Stimulated activated CD8-positive, alpha-beta memory T cell treated with anti-CD3 and anti-CD28 coated beads, Interleukin-2, amount 100 ng/mL, for 1 hour (primary cell): Measurements from ENCODE around the gene HPCAL1.

Experiments
- DNase-seq, 2 donors: peaks; one replicate each; pipeline ENCODE4 v3.0.0-alpha.2; 2020; ENCODE audit warnings: low read depth in 2 of 2

Gene HPCAL1

DNA sequence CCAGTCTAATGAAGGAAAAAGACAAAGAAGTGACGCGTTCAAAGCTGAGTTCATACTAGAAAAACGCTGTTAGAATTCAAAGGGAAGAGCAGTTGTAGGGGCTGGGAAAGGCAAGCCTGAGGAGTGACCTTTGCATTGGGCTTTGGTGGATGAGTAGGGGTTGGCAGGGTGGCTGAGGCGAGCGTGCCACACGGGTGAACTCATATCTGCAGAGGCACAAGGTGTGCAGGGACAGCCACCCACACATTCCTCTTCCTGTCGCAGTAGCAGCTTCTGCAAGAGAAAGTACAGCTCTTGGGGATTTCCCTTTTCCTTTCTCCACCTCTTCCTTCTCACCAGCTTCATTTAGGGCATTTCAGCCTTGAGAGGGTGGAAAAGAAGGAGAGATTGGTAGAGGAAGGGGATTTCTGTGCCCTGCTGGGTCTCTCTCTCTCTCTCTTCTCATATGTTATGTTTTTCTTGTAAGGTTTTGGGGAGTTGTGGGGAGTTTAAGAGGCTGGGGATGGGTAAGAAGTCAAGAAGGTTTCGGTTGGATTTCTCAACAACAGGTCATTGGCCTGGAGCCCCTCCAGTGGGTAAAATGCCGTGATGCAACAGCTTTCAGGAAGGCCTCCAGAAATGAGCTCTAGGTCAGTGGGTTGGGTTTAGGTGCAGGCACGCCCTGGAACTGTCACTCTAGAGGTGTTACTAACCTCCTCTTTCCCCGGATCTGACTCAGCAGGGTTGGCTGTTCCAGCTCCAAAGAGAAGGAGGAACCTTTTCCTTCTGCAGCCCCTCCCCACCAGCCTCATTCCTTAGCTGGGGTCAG is 105.3 kb downstream of the HPCAL1 start:
- peak; percentile 29 to 30 for DNase-seq

DNA sequence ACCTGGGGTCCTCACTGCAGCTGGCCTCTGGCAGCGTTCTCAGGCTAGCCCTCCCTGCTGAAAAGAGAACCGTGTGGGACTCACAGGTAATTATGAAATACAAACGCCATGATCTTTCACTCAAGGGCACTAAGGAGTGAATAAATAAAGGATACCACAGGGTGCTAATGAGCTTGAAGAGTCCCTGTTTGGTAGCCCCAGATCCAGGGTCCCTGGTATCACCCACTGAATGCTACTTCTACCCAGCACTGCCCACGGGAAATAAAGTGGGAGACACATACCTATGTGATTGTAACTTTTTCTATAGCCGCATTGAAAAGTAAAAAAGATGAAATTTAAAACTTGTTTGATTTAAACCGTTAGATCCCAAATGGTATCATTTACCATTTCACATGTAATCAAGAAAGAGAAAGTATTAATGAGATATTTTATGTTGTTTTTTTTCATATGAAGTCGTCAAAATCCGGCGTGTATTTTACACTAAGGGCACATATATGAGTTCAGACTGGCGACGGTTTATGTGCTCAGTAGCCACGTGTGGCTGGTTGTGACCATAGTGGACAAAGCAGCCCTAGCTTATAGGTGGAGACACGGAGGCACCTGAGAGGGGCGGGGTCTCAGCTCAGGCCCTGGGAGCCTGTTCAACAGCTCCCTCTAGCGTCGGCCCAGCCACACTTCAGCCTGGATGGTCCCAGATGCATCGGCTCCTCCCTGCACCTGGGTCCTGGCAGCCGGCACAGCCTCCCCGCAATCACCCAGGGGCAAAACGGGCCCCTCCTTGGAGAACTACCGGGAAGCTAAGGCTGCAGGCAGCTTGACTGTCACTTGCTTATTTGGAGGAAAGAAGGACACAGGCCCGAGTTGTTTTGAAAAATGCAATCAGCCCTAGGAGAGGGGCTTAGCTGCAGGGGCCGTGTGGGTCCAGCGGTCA is 106.2 kb downstream of the HPCAL1 start:
- DNase-seq, result peak; percentile 55 to 67

DNA sequence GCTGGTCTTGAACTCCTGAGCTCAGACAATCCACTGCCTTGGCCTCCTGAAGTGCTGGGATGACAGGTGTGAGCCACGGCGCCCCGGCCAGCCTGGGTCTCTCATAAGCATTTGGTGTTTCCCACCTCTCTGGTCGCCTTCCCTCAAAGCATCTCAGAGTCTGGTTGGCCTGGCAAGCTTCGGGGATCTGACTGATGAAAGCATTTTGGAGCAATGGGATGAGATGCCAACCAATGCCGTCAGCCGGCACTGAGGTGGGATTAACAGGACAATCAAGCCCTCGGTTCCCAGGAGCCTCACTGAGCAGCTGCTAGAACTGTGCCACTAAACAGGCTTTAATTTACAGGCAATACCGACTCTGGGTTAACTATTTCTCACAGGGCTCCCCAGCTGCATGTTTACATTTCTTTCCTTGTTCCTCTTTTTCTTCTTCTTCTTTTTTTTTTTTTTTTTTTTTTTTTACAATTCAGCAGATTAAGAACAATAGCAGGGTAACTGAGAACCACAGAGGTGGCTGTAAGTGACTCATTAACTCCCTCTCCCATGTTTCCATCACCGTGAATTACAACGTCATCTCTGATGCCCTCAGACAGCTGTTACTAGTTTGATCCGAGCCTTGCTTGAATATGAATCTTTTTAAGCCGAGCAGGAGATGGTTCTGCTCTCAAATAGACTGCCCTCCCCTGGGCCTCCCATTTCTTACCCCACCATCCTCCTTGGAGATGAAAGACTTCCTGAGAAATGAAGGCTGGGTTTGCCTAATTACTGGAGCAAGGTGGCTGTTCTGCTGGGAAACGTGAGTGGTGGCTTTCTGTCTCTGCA is 107.5 kb downstream of the HPCAL1 start:
- DNase-seq, result no peak

DNA sequence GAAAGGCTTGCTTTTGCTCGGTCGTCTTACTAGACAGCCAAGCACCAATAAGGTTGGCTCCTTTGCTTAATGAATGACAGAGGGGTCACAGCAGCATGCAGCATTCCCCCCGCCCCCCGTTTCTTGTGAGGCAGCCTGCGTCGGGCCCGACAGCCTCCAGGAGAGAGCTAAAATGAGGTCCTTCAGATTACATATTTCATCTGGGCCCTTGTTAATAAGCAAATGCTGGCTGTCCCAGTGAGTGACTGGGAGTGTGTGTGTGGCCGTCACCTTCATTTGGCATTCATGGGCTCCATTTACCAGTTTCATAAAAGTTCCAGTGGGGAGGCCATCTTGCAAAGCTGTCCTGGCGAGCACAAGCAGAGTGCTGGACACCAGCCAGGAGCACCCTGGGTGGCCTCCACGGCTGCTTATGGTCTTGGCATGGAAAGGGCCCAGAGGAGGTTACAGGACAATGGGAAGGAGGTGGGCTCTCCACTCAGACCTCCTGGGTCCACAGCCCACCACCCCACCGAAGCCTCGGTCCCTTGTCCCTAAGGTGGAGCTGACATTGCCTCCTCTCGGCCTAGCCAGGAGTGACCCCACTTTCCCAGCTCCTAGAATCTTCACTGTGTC is 108.2 kb downstream of the HPCAL1 start:
- no peak for DNase-seq

DNA sequence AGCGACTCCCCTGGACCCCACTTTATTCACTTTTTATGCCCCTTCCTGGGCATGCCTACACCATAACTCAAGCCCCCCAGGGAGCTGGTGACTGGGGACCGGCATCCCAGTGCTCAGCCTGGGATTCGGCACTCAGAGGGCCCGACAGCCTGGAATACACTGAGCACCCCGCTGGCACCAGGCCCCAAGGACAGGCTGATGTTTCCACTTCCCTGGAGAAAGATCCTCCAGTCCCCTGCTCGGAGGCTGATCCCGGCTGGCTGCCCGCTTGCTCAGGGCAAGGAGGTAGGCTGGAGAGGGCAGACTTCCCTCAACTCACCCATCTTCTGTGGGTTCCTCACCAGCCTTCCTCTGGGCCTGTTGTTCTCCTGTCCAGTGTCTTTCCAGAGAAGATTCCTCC is 108.9 kb downstream of the HPCAL1 start:
- DNase-seq, result no peak

DNA sequence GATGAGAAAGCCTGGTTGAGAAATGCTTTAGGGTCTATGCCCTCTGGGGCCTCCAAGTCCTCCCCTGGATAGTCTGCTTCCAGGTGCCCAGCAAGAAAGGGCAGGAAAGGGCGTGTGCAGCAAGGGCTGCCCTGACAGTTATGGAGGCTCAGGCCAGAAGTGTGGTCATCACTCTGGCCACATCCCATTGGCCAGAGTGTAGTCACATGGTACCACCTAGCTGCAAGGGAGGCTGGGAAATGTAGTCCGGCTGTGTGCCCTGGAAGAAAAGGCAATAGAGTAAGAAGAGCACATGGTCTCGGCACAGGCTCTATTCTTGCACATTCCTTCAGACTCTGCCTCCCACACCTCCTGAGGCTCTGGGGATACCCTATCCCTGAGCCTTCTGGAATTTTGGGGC is 109.7 kb downstream of the HPCAL1 start:
- DNase-seq, result no peak

DNA sequence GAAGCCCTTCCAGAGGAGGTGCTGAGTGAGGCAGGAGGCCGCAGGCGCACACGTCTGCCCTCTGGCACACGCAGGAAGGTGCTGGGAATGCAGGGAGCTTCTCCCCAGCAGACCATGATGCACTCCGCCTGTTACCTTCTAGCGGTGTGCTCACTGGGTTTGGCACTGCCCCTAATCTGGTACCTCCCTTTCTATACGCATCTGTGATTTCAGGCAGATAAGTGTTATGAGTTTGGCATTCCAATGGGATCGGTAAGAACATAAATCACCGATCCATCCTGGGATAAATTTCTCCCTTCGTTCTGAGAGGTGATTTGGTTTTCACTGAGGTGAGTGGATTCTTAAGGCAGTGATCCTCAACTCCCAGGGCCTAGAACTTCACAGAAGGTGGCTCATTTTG is 110.8 kb downstream of the HPCAL1 start:
- DNase-seq, result no peak

DNA sequence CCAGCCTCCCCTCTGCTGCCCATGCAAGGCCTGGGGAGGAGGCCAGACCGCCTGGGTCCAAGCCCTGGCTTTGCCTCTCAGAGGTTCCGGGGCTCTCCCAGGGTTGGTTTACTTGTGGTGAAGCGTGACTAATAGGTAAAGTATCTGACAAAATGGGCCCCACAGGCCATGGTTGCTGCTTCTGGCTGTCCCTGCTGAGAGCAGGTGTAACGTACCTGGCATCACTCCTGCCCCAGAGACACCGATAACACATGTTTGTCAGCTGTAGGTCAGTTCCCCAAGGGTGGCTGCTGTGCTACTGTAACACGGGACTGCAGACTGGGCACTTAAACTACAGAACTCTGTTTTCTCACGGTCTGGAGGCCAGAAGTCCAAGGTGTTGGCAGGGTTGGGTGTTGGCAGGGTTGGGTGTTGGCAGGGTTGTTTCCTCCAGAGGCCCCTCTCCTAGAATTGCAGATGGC is 111.3 kb downstream of the HPCAL1 start:
- no peak for DNase-seq

DNA sequence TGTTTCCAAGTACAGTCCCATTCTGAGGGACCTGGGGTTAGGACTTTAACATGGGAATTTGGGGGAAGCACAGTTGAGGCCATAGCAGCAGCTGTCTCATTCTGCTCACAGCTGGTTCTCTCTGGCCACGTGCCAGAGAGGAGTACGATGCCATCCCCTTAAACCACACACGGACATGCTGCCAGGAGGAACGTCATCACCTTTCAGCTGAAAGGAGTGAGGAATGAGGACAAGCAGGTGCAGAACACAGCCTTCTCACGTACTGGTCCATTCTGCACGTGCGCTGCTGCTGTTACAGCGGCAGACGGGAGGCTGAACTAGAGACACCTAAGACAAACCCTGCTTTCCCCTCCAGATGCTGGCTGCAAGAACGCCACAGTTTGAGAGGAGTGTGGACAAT is 111.9 kb downstream of the HPCAL1 start:
- no peak for DNase-seq

DNA sequence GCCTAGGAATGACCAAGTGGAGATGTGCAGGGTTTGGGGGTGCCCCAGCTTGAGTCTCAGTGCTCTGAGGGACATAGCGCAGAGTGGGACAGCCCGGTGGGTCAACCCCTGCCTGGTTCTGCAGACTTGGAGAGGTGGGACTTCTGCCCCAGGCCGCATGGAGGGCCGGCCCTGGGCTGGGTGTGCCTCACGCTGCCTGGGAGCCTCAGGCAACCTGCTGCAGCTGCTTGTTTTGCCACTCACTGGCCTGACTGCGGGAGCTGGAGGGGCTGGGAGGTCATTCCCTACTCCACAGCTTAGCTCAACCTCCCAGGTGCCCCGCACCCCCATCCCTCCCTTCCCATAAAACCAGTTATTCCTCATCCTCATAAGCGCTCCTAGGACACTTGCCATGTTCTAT is 112.3 kb downstream of the HPCAL1 start:
- DNase-seq, result no peak

DNA sequence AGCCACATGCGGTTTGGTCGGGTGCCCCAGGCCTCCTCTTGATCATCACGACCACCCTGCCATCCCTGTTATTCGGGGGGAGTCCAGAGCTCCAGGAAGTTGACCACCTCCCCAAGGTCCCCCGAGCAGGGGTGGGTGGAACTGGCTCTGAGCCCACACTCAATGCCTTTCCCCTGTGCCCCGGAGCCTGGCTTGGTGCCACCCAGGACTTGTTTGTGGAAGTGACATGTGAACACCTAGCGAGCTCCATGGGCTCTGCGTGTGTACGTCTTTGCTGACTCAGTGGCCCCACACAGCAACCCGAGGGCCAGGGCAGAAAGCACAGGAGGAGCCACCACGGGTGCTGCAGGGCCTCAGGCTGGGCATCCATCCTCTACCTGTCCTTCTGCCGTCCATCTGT is 112.9 kb downstream of the HPCAL1 start:
- DNase-seq, result no peak

DNA sequence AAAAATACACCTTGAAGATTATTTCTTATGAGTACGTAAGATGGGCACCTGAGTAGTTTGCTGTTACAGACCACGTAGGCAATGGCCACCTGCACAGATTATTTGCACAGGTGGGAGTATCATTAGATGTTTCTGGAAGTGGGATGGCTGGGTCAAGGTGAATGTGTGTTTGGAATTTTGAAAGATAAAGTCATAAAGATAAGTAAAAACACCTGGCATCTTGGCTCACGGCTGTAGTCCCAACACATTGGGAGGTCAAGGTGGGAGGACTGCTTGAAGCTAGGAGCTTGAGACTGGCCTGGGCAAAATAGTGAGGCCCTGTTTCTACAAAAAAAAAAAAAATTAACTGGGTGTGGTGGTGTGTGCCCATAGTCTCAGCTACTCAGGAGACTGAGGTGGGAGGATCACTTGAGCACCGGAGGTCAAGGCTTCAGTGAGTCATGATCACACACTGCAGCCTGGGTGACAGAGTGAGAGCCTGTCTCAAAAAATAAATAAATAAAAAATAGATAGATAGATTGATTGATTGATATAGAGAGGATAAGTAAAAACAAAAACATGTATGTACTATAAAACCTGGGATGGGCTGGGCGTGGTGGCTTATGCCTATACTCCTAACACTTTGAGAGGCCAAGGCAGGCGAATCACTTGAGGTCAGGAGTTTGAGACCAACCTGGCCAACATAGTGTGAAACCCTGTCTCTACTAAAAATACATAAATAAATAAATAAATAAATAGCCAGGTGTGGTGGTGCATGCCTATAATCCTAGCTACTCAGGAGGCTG is 115.0 kb downstream of the HPCAL1 start:
- DNase-seq, result no peak

DNA sequence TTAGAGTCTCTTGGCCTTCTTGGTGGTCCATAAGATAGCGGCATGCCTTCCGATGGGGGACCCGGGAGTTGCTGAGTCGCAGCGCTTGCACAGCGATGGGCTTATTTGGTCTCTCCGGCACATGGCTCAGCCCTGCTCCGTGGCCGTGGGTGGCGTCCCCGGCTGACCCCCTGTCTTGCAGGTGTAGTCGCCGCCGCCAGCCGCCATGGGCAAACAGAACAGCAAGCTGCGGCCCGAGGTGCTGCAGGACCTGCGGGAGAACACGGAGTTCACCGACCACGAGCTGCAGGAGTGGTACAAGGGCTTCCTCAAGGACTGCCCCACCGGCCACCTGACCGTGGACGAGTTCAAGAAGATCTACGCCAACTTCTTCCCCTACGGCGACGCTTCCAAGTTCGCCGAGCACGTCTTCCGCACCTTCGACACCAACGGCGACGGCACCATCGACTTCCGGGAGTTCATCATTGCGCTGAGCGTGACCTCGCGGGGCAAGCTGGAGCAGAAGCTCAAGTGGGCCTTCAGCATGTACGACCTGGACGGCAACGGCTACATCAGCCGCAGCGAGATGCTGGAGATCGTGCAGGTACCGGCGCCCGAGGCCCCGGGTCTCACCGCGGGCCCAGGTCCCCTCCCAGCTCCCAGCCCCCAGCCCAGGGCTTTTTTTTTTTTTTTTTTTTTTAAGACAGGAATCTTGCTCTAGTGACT is 117.0 kb downstream of the HPCAL1 start:
- DNase-seq, result no peak

DNA sequence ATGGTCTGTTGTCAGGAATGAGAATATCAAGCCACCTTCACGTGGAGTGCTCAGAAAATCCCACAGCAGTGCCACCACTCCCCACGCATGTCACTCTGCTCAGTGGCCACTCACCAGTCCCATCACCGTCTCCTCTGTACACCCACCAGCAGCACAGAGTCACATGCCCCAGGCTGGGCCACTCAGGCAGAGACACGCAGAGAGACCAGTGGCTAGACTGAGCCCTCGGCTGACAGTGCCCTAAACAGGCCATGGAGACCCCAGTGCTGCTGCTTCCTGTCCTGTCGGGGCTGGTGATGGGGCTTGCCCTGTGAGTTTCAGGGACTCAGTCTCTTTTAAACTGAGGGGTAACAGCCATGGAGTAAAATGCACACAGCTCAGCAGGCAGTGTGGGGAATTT is 119.5 kb downstream of the HPCAL1 start:
- DNase-seq, result no peak

DNA sequence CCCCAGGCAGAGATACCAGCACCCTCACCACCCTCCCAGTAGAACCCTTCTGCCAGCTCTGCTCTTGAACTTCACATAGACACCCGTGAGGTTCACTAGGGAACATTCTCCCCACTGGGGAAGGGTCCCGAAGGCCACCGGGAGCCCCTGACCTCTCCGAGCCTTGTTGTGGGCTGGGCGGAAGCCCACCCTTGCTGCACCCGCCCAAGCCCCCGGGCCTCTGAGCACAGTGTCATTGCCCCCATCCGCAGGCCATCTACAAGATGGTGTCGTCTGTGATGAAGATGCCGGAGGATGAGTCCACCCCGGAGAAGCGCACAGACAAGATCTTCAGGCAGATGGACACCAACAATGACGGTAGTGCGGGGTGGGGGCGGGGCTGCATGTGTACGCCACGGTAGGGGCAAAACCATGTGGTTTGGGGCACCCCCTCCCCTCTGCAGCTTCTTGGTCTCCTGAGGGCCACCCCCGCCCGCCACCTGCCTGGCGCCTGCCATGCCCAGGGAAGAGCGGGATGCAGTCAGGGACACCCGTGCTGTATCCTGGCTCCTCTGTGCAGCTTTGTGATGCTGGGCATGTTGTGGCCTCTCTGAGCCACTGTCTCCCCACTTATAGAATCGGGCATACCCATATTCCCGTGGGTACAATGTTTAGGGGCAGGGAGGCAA is 120.2 kb downstream of the HPCAL1 start:
- DNase-seq, result no peak

DNA sequence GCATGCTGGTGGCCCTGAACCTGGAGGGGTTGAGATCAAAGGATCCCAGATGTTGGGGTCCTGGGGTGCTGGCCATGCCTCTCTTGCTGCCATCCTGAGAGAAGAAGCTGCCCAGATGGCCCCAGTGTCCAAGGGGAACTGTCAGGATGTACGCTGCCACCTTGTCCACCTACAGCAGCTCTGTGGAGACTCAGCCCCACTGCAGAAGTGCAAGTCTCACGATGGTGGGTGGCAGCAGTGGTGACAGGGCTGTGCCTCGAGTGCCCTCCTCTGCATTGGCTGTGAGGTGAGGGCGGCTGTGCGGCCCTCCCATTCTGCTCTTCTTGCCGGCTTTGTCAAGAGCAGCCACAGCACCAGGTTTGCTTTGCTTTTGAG is 120.7 kb downstream of the HPCAL1 start:
- no peak for DNase-seq

DNA sequence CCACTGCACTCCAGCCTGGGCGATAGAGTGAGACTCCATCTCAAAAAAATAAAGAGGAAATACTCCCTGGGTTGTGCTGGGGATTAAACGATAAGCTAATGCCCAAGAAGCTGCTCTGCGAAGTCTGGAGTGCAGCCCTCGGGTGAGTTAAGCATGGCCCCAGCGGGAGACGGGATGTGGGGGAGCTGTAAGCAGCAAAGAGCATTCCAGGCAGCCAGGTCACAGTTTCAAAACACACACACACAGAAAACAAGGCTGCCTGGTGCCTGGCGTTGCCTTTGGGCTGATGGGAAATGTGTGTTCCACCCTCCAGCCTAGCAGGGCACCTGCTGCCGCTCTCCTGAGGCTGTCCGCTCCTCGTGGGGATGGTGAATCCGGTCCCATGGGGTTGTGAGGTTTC is 121.3 kb downstream of the HPCAL1 start:
- DNase-seq, result no peak

DNA sequence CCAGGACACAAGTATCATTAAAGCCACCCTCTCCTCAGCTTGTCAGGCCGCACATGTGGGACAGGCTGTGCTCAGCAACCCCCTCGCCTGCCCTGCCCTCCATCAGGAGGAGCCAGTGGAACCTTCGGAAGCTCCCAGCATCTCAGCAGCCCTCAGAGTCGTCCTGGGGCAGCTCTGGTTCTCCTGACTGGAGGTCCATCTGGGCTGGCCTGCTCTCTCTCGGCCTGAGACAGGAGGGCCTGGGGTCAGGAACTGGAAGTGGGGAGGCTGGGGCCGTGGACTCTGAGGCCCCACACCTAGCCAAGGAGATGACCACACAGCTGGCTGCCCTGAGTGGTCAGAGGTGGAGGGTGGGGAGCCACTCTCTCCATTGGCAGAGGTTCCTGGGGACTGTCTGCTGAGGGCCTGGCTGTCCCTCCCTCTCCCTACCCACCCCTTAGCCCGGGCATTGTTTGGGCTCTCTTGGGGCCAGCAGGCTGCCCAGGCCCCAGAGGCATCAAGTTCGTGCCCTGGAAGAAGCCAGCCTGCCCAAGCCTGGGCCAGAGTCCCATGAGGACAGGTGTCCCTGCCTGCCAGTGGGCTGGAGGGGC is 122.3 kb downstream of the HPCAL1 start:
- DNase-seq, result no peak

DNA sequence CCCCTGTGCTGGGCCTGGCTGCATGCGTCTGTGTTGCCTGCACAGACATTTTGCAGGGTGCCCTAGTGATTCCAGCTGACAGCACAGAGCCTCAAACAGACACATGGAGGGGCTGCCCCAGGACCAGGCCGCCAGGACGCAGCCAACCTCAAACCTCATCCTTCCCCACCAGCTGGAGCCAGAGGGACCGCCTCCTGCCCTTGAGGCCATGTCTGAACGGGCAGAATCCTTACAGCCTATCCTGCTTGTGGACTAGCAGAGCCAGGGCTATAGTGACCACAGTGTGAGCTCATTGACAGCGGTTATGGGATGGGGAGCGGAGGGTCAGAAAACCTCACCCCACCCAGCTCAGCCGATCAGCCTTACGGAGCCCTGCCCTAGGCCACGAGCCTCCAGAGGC is 123.0 kb downstream of the HPCAL1 start:
- DNase-seq, result no peak
